Neural cell (in vitro differentiated cells): ENCODE results near the gene NSG1. TPM values are rescaled to one million over a fixed set of nuclear protein-coding genes. Genes with fewer than 3 reads are reported as not detected.

Source experiments
- H2AFZ ChIP-seq: fragments of 200-600, 300-800 bp; sonication (generic), shearing (Covaris generic); 2 replicates; pipeline ENCODE4 v1.6.0; 2014; ENCODE audit warnings: low read depth, mild to moderate bottlenecking, antibody characterized with exemption, low read length, moderate library complexity
- H3F3A ChIP-seq: fragments of 200-600 bp; shearing (Covaris generic); 2 replicates; pipeline ENCODE4 v1.6.1; 2016; ENCODE audit warnings: mild to moderate bottlenecking, moderate library complexity, mixed read lengths, antibody characterized with exemption, low read length; ENCODE audit not compliant: insufficient read depth, poor library complexity, severe bottlenecking
- H3K27ac ChIP-seq: fragments of 200-600, 300-800 bp; sonication (generic), shearing (Covaris generic); 2 replicates; pipeline ENCODE4 v1.5.1; 2014; ENCODE audit warnings: mild to moderate bottlenecking, low read length, moderate library complexity
- H3K27me3 ChIP-seq: fragments of 300-800, 200-600 bp; sonication (generic), shearing (Covaris generic); 2 replicates; pipeline ENCODE4 v1.6.0; 2014; ENCODE audit warnings: mild to moderate bottlenecking, low read depth, low read length, moderate library complexity; ENCODE audit not compliant: insufficient read depth
- H3K36me3 ChIP-seq: fragments of 300-800, 200-600 bp; sonication (generic), shearing (Covaris generic); 2 replicates; pipeline ENCODE4 v1.5.1; 2014; ENCODE audit warnings: mild to moderate bottlenecking, antibody characterized with exemption, low read length, moderate library complexity; ENCODE audit not compliant: insufficient read depth
- H3K4me2 ChIP-seq: fragments of 300-800, 200-600 bp; sonication (generic), shearing (Covaris generic); 2 replicates; pipeline ENCODE4 v1.6.0; 2014; ENCODE audit warnings: mild to moderate bottlenecking, low read length
- H3K4me3 ChIP-seq: fragments of 300-800, 200-600 bp; sonication (generic), shearing (Covaris generic); 2 replicates; pipeline ENCODE4 v1.5.1; 2014; ENCODE audit warnings: mild to moderate bottlenecking, low read length, moderate library complexity
- H3K79me2 ChIP-seq: fragments of 200-600 bp; shearing (Covaris generic); replicated peaks from 2 replicates; pipeline ENCODE4 v1.6.0; 2014; ENCODE audit warnings: mild to moderate bottlenecking, low read length, moderate library complexity; ENCODE audit not compliant: insufficient read depth
- H3K9ac ChIP-seq: fragments of 300-800, 200-600 bp; sonication (generic), shearing (Covaris generic); 2 replicates; pipeline ENCODE4 v1.6.1; 2016; ENCODE audit warnings: mild to moderate bottlenecking, low read length, mixed read lengths
- H3K9me2 ChIP-seq: fragments of 200-600 bp; shearing (Covaris generic); 2 replicates; pipeline ENCODE4 v1.6.1; 2016; ENCODE audit warnings: mild to moderate bottlenecking, low read length, mixed read lengths; ENCODE audit not compliant: insufficient read depth
- H3K9me3 ChIP-seq: fragments of 200-600, 300-800 bp; sonication (generic), shearing (Covaris generic); 2 replicates; pipeline ENCODE4 v1.6.1; 2016; ENCODE audit warnings: mild to moderate bottlenecking, mixed run types, low read length, moderate library complexity, mixed read lengths
- H4K20me1 ChIP-seq: fragments of 200-600 bp; shearing (Covaris generic); 2 replicates; pipeline ENCODE4 v1.6.1; 2016; ENCODE audit warnings: mild to moderate bottlenecking, mixed run types; ENCODE audit not compliant: insufficient read depth
- EP300 ChIP-seq: fragments of 450-650 bp; conservative IDR thresholded peaks from 2 replicates; pipeline ENCODE4 v1.6.1; 2014; ENCODE audit warnings: antibody characterized with exemption, mild to moderate bottlenecking, moderate library complexity; ENCODE audit not compliant: poor library complexity, severe bottlenecking
- EZH2 ChIP-seq: fragments of 200-600, 300-800 bp; shearing (Covaris generic), sonication (generic); IDR thresholded peaks from 2 replicates; pipeline ENCODE4 v1.6.1; 2014; ENCODE audit warnings: antibody characterized with exemption, low read length, borderline replicate concordance, mild to moderate bottlenecking; ENCODE audit not compliant: insufficient read depth, poor library complexity, severe bottlenecking
- MXI1 ChIP-seq: fragments of 450-650 bp; conservative IDR thresholded peaks from 2 replicates; pipeline ENCODE4 v1.6.1; 2014; ENCODE audit warnings: antibody characterized with exemption, mild to moderate bottlenecking; ENCODE audit not compliant: poor library complexity, severe bottlenecking
- POLR2AphosphoS5 ChIP-seq: IDR thresholded peaks from 2 replicates; pipeline ENCODE4 v1.6.1; 2012
- RAD21 ChIP-seq: fragments of 450-650 bp; conservative IDR thresholded peaks from 2 replicates; pipeline ENCODE4 v1.6.1; 2014; ENCODE audit warnings: antibody characterized with exemption, mild to moderate bottlenecking, moderate library complexity
- SMC3 ChIP-seq: fragments of 450-650 bp; conservative IDR thresholded peaks from 2 replicates; pipeline ENCODE4 v1.6.1; 2014; ENCODE audit warnings: antibody characterized with exemption, mild to moderate bottlenecking, moderate library complexity; ENCODE audit not compliant: poor library complexity
- TAF1 ChIP-seq: IDR thresholded peaks from 2 replicates; pipeline ENCODE4 v1.6.1; 2012; ENCODE audit warnings: low read depth
- polyA plus RNA-seq: library from polyadenylated mRNA; depleted of rRNA; stranded (reverse); fragments of >200 nt; gene quantifications from 2 replicates; pipeline ENCODE4 v1.2.3, GENCODE V29; 2014
- TF ChIP-seq, protein P1 (sequence below): fragments of 450-650 bp; IDR thresholded peaks from 2 replicates; pipeline ENCODE4 v1.5.1; 2014; ENCODE audit warnings: antibody characterized with exemption, mild to moderate bottlenecking, moderate library complexity; ENCODE audit not compliant: poor library complexity, severe bottlenecking
- TF ChIP-seq, protein P2 (sequence below): IDR thresholded peaks from 2 replicates; pipeline ENCODE4 v1.6.1; 2012; ENCODE audit warnings: borderline replicate concordance

The NSG1 gene
- polyA plus RNA-seq, 1 donor from 2014 or later, result 921 TPM

DNA sequence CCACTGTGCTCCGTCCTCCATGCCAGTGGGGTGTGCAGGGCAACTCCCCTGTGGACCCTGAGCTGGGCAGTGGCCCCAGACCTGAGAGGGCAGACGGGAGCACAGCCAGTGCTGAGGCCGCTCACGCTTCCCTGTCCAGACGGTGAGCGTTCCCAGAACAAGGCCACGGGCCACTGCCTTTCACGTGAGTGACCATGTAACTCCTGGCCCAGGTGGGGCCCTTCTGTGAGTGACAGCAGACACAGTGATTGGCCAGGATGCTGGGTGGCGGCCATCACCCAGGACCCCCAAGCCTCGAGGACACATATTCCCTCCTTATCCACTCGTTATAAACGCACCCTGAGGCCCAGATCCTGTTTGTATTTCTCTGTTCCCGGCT lies 10.5 kb downstream of the NSG1 start:
- Histone ChIP-seq H3K4me3 (peak overlapping the region; percentile 28), H3K4me2 (no peak overlapping the region), H4K20me1 (peaks cover 10% of the 10 kb centered on the region), H3K79me2 (peaks cover 56% of the 10 kb centered on the region), H3F3A (peaks cover 16% of the 10 kb centered on the region), H3K36me3 (peaks cover 58% of the 10 kb centered on the region), H3K27ac (peak overlapping the region; percentile 28), H3K9ac (no peak overlapping the region), H3K27me3 (no peaks in the 10 kb centered on the region), H3K9me3 (peaks cover 5% of the 10 kb centered on the region), H2AFZ (no peak overlapping the region), H3K9me2 (no peaks in the 10 kb centered on the region)
- TF ChIP-seq POLR2AphosphoS5, result no peak
- no peak for TF ChIP-seq TAF1
- TF ChIP-seq, protein P1, sequence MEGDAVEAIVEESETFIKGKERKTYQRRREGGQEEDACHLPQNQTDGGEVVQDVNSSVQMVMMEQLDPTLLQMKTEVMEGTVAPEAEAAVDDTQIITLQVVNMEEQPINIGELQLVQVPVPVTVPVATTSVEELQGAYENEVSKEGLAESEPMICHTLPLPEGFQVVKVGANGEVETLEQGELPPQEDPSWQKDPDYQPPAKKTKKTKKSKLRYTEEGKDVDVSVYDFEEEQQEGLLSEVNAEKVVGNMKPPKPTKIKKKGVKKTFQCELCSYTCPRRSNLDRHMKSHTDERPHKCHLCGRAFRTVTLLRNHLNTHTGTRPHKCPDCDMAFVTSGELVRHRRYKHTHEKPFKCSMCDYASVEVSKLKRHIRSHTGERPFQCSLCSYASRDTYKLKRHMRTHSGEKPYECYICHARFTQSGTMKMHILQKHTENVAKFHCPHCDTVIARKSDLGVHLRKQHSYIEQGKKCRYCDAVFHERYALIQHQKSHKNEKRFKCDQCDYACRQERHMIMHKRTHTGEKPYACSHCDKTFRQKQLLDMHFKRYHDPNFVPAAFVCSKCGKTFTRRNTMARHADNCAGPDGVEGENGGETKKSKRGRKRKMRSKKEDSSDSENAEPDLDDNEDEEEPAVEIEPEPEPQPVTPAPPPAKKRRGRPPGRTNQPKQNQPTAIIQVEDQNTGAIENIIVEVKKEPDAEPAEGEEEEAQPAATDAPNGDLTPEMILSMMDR, result no peak
- TF ChIP-seq, protein P2, sequence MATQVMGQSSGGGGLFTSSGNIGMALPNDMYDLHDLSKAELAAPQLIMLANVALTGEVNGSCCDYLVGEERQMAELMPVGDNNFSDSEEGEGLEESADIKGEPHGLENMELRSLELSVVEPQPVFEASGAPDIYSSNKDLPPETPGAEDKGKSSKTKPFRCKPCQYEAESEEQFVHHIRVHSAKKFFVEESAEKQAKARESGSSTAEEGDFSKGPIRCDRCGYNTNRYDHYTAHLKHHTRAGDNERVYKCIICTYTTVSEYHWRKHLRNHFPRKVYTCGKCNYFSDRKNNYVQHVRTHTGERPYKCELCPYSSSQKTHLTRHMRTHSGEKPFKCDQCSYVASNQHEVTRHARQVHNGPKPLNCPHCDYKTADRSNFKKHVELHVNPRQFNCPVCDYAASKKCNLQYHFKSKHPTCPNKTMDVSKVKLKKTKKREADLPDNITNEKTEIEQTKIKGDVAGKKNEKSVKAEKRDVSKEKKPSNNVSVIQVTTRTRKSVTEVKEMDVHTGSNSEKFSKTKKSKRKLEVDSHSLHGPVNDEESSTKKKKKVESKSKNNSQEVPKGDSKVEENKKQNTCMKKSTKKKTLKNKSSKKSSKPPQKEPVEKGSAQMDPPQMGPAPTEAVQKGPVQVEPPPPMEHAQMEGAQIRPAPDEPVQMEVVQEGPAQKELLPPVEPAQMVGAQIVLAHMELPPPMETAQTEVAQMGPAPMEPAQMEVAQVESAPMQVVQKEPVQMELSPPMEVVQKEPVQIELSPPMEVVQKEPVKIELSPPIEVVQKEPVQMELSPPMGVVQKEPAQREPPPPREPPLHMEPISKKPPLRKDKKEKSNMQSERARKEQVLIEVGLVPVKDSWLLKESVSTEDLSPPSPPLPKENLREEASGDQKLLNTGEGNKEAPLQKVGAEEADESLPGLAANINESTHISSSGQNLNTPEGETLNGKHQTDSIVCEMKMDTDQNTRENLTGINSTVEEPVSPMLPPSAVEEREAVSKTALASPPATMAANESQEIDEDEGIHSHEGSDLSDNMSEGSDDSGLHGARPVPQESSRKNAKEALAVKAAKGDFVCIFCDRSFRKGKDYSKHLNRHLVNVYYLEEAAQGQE, result no peak
- TF ChIP-seq EZH2, result no peak
- TF ChIP-seq RAD21, result no peak
- TF ChIP-seq EP300, result no peak
- TF ChIP-seq SMC3, result no peak
- TF ChIP-seq MXI1, result no peak

DNA sequence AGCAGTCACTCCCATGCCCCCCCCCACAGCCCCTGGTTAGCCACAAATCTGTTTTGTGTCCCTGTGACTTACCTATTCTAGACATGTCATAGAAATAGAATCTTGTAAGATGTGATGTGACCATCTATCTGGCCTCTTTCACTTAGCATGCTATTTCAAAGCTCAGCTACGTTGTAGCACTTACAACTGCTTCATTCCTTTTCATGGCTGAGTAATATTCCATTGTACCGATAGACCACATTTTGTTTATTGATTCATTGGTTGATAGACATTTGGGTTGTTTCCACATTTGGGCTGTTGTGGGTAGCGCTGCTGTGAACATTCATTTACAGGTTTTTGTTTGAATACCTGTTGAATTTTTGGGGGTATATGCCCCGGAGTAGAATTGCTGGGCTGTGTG lies 11.5 kb downstream of the NSG1 start:
- no peak overlapping the region for H3K27ac ChIP-seq
- peaks cover 10% of the 10 kb centered on the region for H4K20me1 ChIP-seq
- H3K27me3 ChIP-seq, result no peaks in the 10 kb centered on the region
- no peak overlapping the region for H3K4me2 ChIP-seq
- H3K9me2 ChIP-seq, result no peaks in the 10 kb centered on the region
- TF ChIP-seq RAD21 (no peak), TAF1 (no peak), MXI1 (no peak), SMC3 (no peak), EZH2 (no peak), POLR2AphosphoS5 (no peak), EP300 (no peak)
- TF ChIP-seq, protein P2, result no peak
- TF ChIP-seq, protein P1, result no peak
- peaks cover 5% of the 10 kb centered on the region for H3K9me3 ChIP-seq
- peaks cover 55% of the 10 kb centered on the region for H3K36me3 ChIP-seq
- peaks cover 16% of the 10 kb centered on the region for H3F3A ChIP-seq
- H3K9ac ChIP-seq, result no peak overlapping the region
- H3K4me3 ChIP-seq, result no peak overlapping the region
- no peak overlapping the region for H2AFZ ChIP-seq
- H3K79me2 ChIP-seq, result peaks cover 56% of the 10 kb centered on the region
